ENCODE measurements around the gene TPM3. TPM values are rescaled to one million over a fixed set of nuclear protein-coding genes. Genes with fewer than 3 reads are reported as not detected.
A peak's percentile ranks its signal among the peaks of the same experiment; 100 is the strongest.

Gene TPM3
- total RNA-seq, 1 experiment from 2014 or later: 681 TPM

DNA sequence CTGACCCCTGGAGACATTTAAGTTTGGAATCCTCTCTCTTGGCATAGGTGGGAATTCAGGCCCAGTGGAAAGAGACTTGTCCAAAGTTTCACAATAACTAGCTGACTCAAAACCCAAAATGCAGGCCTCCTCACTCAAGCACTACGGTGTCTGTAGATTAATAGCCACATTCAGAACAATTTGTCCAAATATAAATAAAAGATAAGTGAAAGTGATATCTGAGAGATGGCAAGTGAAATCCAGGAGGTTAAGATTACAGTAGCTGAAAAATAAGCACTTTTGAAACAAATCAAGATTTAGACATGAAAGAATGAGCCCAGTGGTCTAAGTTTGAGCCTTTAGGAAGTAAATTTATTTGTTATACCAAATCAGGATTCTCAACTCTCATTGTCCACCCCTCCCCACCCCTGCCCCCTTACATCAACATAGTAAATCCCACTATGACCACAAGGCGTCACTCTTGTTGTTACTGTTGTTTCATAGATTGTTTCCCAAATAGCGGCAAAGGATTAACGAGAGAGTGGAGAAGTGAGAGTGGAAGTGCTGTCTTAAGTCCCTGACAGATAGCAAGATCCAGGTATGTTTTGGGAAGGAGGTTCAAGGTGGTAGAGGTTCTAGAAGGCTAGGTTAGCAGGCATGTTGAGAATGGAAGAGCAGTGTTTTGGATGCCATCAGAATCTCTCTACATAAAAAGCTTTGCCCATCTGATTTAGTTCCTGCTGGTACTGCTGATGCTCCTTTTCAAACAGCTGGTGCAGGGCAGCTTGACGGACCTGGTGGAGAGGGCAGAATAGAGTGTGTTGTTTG, 7.1 kb upstream of the TPM3 start:
- no TSS peak for BruUV-seq (replicated peaks)
- Mint-ChIP-seq H3K4me1 (ENCODE audit: low read depth, unreplicated experiment) (peaks cover 7% of the 10 kb centered on the region), H3K27me3 (ENCODE audit: insufficient read depth, unreplicated experiment) (no peaks in the 10 kb centered on the region), H3K4me3 (ENCODE audit: unreplicated experiment) (no peak overlapping the region), H3K9me3 (ENCODE audit: unreplicated experiment) (no peaks in the 10 kb centered on the region), H3K36me3 (ENCODE audit: insufficient read depth, unreplicated experiment) (peaks cover 6% of the 10 kb centered on the region), H3K27ac (ENCODE audit: unreplicated experiment) (no peak overlapping the region)
- POLR2A ChIA-PET: interaction anchor here (0.7 kb wide), 1 partner anchor 21 kb away, joined by 3 read pairs; the partner anchor contains the start of gene UBAP2L
- intact Hi-C loops (cut with micrococcal nuclease; ENCODE audit: unreplicated experiment): loop anchor here (1.0 kb wide), 3 partner anchors 13 to 73 kb away; partner anchors contain the start of gene HAX1
- H3K9me3 ChIP-seq: no peaks in the 10 kb centered on the region
- CTCF ChIA-PET: interaction anchor here (0.6 to 2.4 kb wide), 10 partner anchors 12 to 361 kb away, joined by 3 to 14 read pairs (median 4); partner anchors contain the start of genes AQP10, HAX1 and UBAP2L
- H3K36me3 ChIP-seq (ENCODE audit: control insufficient read depth, insufficient read depth, low read length): no peaks in the 10 kb centered on the region
- TF ChIP-seq, protein P1, sequence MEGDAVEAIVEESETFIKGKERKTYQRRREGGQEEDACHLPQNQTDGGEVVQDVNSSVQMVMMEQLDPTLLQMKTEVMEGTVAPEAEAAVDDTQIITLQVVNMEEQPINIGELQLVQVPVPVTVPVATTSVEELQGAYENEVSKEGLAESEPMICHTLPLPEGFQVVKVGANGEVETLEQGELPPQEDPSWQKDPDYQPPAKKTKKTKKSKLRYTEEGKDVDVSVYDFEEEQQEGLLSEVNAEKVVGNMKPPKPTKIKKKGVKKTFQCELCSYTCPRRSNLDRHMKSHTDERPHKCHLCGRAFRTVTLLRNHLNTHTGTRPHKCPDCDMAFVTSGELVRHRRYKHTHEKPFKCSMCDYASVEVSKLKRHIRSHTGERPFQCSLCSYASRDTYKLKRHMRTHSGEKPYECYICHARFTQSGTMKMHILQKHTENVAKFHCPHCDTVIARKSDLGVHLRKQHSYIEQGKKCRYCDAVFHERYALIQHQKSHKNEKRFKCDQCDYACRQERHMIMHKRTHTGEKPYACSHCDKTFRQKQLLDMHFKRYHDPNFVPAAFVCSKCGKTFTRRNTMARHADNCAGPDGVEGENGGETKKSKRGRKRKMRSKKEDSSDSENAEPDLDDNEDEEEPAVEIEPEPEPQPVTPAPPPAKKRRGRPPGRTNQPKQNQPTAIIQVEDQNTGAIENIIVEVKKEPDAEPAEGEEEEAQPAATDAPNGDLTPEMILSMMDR (IDR thresholded peaks at IDR 0.05; ENCODE audit: insufficient read depth in 1 of 2, low read depth in 1 of 2, low read length in 1 of 2, severe bottlenecking in 1 of 2, unreplicated experiment in 1 of 2): peak; percentile 62 to 63
- H3K4me1 ChIP-seq: 0 out of 2 replicates have a peak, but pooled peaks cover 3% of the 10 kb centered on the region
- DNase-seq: peak; percentile 47 to 54
- no peaks in the 10 kb centered on the region for H3K27me3 ChIP-seq (replicated peaks; ENCODE audit: control insufficient read depth, insufficient read depth, low read length)
- H3K4me3 ChIP-seq (ENCODE audit: low read depth, low read length): no peak overlapping the region

DNA sequence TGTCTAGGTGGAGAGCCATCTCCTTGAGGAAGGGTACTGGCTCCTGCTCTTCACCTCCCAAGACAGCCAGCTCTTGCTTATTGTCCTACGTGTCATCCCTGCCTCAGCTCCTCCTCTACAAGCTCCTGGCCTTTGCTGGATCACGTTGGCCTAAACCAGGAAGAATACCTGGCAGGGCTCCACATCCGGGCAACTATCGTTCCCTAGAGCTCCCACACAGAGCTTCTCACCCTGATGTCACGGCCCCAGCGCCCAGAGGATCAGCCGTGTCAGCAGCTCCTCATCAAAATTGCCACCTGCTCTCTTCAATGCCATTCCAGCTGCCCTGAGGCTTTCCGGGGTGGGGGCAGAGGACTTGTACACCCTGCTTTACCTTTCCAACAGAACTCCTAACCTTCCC, 1.9 kb upstream of the TPM3 start:
- no peaks in the 10 kb centered on the region for H3K36me3 ChIP-seq (ENCODE audit: control insufficient read depth, insufficient read depth, low read length)
- intact Hi-C loops (cut with micrococcal nuclease; ENCODE audit: unreplicated experiment): no loop called here
- Mint-ChIP-seq H3K4me3 (ENCODE audit: unreplicated experiment) (no peak overlapping the region), H3K27ac (ENCODE audit: unreplicated experiment) (no peak overlapping the region), H3K36me3 (ENCODE audit: insufficient read depth, unreplicated experiment) (peaks cover 6% of the 10 kb centered on the region), H3K27me3 (ENCODE audit: insufficient read depth, unreplicated experiment) (no peaks in the 10 kb centered on the region), H3K4me1 (ENCODE audit: low read depth, unreplicated experiment) (peaks cover 7% of the 10 kb centered on the region), H3K9me3 (ENCODE audit: unreplicated experiment) (no peaks in the 10 kb centered on the region)
- H3K27me3 ChIP-seq (replicated peaks; ENCODE audit: control insufficient read depth, insufficient read depth, low read length): no peaks in the 10 kb centered on the region; the same call in none of the 2 replicates
- CTCF ChIA-PET: no interaction called here
- TF ChIP-seq, protein P1 (IDR thresholded peaks at IDR 0.05; ENCODE audit: insufficient read depth in 1 of 2, low read depth in 1 of 2, low read length in 1 of 2, severe bottlenecking in 1 of 2, unreplicated experiment in 1 of 2): no peak
- no peak overlapping the region for H3K4me3 ChIP-seq (ENCODE audit: low read depth, low read length)
- DNase-seq: no peak
- H3K4me1 ChIP-seq: peaks cover 4% of the 10 kb centered on the region; the same call in 1 of the 2 replicates
- H3K9me3 ChIP-seq: no peaks in the 10 kb centered on the region
- POLR2A ChIA-PET: no interaction called here
- no TSS peak for BruUV-seq (replicated peaks)

DNA sequence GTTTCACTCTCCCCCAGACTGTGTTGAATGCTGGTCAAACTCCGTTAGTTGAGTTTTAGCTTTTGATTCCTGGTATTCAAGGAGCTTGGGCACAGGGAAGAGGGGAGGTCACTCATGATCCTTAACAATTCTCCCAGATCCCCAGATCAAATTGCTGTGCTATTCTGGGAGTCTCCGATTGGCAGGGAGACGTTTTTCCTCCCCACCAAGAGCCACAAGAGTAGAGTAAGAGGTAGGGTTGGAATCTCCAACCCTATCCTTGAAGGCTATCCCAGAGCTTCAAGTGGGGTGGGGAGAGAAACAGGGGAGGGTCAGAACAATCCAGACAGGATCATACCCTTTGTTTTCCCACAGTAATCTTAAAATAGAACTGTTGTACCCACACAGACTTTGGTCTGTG, 576 bp upstream of the TPM3 start:
- peaks cover 11% of the 10 kb centered on the region for H3K4me1 Mint-ChIP-seq (ENCODE audit: low read depth, unreplicated experiment)
- H3K27me3 Mint-ChIP-seq (ENCODE audit: insufficient read depth, unreplicated experiment): no peaks in the 10 kb centered on the region
- Histone ChIP-seq H3K4me3 (ENCODE audit: low read depth, low read length) (no peak overlapping the region), H3K9me3 (no peaks in the 10 kb centered on the region), H3K4me1 (peaks cover 12% of the 10 kb centered on the region), H3K36me3 (ENCODE audit: control insufficient read depth, insufficient read depth, low read length) (no peaks in the 10 kb centered on the region), H3K27me3 (replicated peaks; ENCODE audit: control insufficient read depth, insufficient read depth, low read length) (no peaks in the 10 kb centered on the region; the same call in none of the 2 replicates)
- intact Hi-C loops (cut with micrococcal nuclease; ENCODE audit: unreplicated experiment): no loop called here
- no peak overlapping the region for H3K4me3 Mint-ChIP-seq (ENCODE audit: unreplicated experiment)
- no peak overlapping the region for H3K27ac Mint-ChIP-seq (ENCODE audit: unreplicated experiment)
- H3K9me3 Mint-ChIP-seq (ENCODE audit: unreplicated experiment): no peaks in the 10 kb centered on the region
- TF ChIP-seq, protein P1 (IDR thresholded peaks at IDR 0.05; ENCODE audit: insufficient read depth in 1 of 2, low read depth in 1 of 2, low read length in 1 of 2, severe bottlenecking in 1 of 2, unreplicated experiment in 1 of 2): no peak
- BruUV-seq (replicated peaks): no TSS peak
- peaks cover 6% of the 10 kb centered on the region for H3K36me3 Mint-ChIP-seq (ENCODE audit: insufficient read depth, unreplicated experiment)
- CTCF ChIA-PET: interaction anchor here (0.6 kb wide), 1 partner anchor 79 kb away, joined by 6 read pairs; no protein-coding TSS in a partner anchor
- POLR2A ChIA-PET: interaction anchor here (1.0 kb wide), 1 partner anchor 28 kb away, joined by 3 read pairs; the partner anchor contains the start of gene UBAP2L
- DNase-seq: no peak
